GM21723 (cell line): Measurements from ENCODE around the gene PANK3.
A peak's percentile ranks its signal among the peaks of the same experiment; 100 is the strongest.

ENCODE experiments used
- ATAC-seq: cut with Tn5 transposase; IDR thresholded peaks from one replicate; pipeline ENCODE4 v1.9.1; 2021; ENCODE audit warnings: mild to moderate bottlenecking, moderate library complexity; ENCODE audit not compliant: unreplicated experiment

The PANK3 gene

DNA sequence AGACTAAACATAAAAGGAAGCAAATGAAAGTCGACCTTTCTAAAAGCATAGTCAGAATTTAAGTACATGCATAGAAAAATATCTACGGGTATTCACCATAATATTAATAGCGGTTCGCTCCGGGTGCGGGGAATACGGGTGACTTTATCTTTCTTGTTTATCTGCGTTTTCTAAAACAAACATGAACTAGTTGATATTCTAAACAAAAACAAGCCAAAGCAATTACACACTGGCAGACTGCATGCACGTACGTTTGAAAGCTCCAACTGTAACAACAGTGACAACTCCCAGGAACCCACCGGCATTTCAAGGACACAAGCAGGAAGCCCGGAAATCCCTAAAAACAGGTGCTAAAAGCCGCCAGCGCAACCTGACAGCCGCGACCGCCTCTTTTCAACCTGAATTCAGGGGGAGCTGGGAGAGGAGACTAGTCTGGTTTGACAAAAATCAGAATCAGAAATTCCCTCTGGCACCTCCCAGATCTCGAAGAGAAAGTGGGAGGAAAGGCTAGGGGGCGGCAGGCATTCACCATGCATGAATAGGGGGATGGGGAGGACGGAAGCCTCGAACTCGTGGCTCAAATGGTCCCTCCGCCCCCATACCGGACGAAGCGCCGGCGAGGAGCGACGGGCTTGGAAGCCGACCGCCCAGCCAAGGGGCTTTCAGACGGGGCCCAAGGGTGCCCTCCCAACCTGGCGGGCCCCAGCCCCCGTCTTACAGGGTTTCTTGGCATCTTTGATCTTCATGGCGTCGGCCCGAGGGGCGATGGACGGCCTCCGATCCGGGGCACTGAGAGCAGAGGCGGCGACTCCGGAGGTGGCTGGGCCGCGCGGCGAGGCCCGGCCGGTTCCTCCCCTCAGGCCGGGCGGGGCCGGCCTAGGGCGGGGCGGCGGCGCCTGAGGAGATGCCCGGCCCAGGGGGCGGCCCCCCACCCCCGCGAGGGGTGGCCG lies at the start of gene PANK3:
Gene PANK3, minus strand, starts transcription at position 831 of the 950 bp plus-strand sequence. Its CDS starts 85 bp downstream, at position 746.
- peak; percentile 63 for ATAC-seq

DNA sequence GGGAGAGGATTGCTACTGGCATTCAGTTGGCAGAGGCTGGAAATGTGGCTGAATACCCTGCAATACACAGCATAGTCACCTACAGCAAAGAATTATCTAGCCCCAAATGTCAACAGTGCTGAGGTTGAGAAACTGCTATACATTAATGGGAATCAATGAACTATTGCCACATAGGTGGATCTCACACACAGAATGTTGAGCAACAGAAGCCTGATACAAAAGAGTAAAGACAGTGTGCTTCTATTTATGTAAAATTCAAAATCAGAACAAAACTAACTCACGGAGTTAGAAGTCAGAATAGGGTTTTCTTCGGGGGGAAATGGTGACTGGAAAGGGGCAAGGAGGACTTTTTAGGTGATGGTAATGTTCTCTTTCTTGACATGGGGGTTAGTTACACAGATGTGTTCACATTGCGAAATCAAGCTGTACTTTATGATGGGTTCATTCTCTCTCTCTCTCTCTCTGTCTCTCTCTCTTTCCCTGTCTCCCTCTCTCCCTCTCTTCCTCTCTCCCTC lies 45.7 kb upstream of the PANK3 start:
- ATAC-seq, result no peak

GRCh38 chr5:168620807-168621206 lies 41.6 kb upstream of the PANK3 start:
- ATAC-seq, result no peak

DNA sequence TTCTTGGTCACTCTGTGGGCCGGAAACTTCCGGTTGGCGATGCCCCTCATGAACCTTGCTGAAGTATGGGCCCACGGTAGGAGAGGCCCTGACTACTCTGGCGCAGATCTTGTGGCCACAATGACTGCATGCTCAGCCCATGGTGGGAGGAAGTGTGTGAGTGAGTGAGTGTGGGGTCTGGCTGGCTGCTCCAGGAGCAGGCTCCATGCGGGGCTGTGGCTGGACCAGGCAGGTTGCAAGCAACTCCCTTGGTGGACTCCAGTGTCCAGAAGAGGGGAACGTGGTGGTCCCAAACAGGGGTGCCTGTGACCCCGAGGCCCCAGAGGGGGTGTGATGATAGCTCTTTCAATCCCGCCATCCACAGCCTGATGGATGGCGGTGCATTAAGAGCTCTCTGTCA lies 35.5 kb upstream of the PANK3 start:
- ATAC-seq, result no peak

- ATAC-seq, result no peak
Observed at GRCh38 chr5:168613996-168614395, 34.8 kb upstream of the PANK3 start.

DNA sequence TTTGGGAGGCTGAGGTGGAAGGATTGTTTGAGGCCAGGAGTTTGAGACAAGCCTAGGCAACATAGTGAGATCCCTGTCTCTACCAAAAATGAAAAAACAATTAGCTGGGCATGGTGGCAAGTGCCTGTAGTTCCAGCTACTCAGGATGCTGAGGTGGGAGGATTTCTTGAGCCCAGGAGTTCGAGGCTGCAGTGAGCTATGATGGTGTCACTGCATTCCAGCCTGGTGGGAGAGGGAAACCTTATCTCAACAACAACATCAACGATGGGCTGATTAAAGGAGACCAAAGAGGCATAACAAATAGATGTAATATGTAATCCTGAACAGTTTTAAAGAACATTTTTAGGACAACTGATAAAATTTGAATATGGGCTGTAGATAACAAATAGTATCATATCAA lies 34.2 kb upstream of the PANK3 start:
- ATAC-seq, result no peak

DNA sequence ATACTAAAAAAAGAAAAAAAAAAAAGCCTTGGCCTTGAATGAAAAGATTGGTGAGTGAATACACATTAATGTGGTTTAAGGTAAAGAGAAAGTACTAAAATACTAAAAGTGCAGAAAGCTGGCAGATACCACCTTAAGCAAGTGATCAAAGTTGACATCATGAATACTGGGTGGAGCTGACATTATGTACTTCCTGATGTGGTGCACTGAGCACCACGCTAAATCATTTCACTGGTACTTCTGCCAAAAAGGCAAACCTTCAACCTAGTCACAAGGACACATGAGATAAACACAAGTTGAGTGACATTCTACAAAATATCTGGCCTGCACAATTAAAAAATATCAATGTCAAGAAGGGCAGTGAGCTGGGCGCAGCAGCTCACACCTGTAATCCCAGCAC lies 33.8 kb upstream of the PANK3 start:
- no peak for ATAC-seq

- no peak for ATAC-seq
Observed at GRCh38 chr5:168612123-168612522, 33.0 kb upstream of the PANK3 start.

- ATAC-seq, result no peak
Observed at GRCh38 chr5:168611165-168611564, 32.0 kb upstream of the PANK3 start.

DNA sequence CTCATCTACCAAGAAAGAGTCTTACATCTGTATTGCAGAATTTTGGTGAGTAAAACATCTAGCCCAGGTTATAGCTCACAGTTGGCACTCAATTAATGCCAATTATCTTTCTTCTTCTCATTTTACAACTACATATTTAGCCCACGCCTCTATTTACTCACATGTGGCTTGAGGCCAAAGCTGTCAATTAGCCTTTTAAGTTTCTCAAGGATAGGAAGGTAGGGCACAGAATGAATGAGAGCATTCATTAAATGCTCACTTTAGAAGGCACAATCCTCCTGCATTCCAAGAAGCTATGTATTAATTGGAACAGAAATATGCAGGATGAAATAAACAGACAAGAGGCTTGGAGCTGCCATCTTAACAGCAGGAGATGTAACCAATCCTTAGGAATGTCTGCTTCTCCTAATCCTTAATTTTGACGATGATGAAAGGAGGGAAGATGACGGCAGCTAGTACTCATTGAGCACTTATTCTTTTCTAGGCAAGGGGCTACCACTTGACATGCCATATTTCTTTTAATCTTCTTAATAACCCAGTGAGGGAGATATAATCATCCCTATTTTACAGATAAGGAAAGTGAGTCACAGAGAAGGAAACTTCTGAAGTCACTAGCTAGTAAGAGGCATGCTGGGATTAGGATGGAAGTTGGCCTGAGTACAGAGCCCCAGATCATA lies 30.8 kb upstream of the PANK3 start:
- ATAC-seq, result no peak

DNA sequence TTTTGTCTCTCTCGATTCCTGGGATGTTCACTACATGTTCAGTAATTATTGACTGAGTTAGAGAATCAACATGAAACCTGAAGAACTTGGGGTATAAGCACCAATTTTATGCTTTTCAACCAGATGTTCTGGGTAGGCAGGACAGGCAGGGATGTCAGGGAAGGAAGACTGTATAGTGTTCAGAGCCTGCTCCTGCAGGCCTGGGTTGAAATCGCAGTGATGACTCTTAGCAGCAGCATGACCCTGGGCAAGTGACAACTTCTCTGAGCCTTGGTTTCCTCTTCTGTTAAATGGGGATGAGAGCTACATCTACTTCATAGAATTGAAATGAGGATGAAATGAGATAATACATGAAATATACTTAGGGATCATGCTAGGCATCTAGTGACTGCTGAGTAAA lies 29.7 kb upstream of the PANK3 start:
- ATAC-seq, result no peak

DNA sequence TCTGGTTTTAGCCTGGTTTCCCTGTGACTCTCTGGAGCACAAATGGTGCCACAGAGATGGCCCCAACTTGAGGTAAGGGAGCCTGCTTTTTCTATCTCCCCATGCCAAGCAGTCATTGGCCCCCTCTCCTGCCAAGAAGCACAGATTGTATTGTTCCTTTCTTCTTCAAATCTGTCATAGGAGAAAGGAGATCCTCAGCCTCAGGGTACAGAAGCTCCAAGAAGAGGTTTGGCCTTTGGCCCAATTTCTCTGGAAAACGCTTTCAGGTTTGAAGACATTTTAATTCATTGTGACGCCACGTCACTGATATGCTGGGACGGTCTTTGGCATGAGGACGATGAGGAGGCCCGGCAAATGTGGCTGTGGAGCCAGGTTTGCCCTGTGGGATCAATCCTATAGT lies 29.2 kb upstream of the PANK3 start:
- no peak for ATAC-seq

DNA sequence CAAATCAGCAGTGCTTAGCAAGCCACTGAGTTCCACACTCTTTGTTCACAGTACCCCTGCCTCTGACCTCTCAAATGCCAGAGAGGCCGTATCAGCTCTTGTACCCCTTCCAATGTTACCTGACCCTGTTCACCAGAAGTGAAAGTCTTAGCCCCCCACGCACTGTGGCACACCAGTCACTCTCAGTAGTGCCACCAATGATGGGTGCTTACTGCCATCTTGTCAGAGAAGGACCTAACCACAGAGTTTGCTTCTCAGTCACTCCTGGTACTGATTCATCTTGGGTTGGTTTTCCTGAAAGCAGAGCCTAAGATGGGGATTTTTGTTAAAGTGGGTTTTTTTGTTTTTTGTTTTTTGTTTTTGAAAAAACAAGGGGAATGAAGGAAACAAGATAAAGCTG lies 28.8 kb upstream of the PANK3 start:
- ATAC-seq, result peak; percentile 58

- no peak for ATAC-seq
Observed at GRCh38 chr5:168606562-168606961, 27.4 kb upstream of the PANK3 start.

GRCh38 chr5:168604436-168604835 lies 25.3 kb upstream of the PANK3 start:
- no peak for ATAC-seq

DNA sequence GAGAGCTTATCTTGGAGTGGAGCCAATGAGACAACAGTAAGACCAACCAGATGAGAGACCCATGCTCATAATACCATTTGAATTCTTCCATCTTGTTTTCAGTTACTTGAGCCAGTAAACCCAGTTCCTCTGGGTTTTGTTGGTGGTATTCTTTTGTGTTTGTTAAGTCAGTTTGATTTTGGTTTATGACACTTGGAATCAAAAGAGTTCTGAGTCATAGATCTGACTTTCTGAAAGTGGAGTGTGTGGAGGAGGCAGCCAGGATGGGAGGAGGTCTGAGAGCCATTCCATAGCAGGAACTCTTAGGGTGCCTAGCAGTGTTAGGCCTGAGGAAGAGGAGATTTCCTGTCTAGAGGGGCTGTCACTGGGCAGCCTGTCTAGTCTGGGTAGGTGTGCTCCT lies 24.6 kb upstream of the PANK3 start:
- no peak for ATAC-seq

DNA sequence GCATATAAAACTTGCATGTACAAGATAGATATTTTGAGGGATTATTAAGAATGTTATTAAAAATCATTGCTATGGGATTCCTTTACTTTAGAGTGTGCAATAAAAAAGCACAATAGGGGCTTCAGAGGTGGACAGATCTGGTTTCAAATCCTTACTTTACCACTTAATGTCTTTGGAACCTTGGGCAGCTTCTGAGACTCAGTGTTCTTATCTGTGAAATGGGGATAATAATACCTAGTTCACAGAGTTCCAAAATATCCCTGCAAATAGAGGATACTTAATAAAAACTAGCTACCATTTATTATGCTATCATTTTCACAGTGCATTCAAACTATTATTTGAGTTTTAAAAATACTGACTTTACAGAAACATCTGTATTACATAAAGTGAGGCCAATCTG lies 23.3 kb upstream of the PANK3 start:
- ATAC-seq, result no peak

DNA sequence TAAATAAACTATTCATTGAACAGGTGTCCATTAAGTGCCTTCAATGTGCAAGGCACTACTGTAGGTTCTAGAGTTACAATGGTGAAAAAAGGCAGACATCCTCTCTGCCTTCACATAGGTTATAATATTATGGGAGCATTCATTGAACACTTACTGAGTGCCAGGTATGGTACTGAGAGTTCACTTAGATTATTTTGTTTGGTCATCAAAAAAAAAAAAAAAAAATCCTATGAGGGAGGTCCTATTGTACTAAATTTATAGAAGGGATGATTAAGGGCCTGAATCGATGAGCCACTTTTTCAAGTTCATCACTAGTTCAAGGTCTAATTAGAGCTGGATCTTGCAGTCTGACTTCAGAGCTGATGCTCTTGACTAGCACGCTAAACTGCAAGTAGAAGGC lies 22.8 kb upstream of the PANK3 start:
- no peak for ATAC-seq

DNA sequence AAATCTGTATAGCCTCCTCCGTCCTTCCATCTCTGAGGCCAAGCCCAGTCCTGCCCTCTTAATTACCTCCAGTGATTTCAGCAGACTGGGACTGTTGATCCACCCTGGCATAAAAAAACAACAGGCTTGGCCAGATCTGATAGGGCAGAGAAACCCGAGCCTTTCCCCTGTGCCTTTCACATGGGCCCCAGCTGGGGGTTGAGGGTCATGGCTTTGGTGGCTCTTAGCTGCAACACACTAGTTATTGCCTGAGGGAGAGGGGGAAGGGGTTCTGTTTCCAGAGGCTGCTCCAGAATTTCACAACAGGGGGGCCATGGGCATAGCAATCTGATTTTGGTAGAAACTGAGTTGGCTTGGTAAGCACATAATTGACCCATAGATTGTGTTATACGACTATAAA lies 21.2 kb upstream of the PANK3 start:
- ATAC-seq, result no peak

GRCh38 chr5:168599826-168600225 lies 20.7 kb upstream of the PANK3 start:
- no peak for ATAC-seq

- ATAC-seq, result no peak
Observed at GRCh38 chr5:168598639-168599038, 19.5 kb upstream of the PANK3 start.

DNA sequence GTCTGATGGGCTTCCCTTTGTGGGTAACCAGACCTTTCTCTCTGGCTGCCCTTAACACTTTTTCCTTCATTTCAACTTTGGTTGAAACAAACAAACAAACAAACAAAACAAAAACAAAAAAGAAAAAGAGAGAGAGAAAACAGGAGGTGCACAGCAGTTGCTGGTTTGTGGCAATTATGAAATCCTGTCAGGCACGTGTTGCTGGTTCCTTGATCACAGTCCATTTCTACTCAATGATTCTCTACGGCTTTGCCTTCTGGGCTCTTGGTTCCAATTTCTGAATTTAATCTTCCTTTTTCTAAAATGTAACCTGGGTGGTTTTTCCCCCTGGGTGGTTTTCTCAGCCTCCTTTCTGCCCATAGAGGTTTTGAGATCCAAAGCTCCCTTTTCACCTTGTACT lies 17.8 kb upstream of the PANK3 start:
- ATAC-seq, result no peak
